GM19395 (cell line): Measurements from ENCODE around the gene FLT1.

Experiments used
- ATAC-seq: cut with Tn5 transposase; IDR thresholded peaks from one replicate; pipeline ENCODE4 v1.9.1; 2021; ENCODE audit warnings: mild to moderate bottlenecking, moderate library complexity; ENCODE audit not compliant: unreplicated experiment

The FLT1 gene

GRCh38 chr13:28494778-28495537 is at the start of gene FLT1:
Gene FLT1, minus strand, starts transcription at chr13:28495128. Its CDS starts 285 bp downstream, at chr13:28494843.
- no peak for ATAC-seq

GRCh38 chr13:28544026-28544425 is 49.1 kb upstream of the FLT1 start:
- no peak for ATAC-seq

GRCh38 chr13:28542804-28543203 is 47.9 kb upstream of the FLT1 start:
- no peak for ATAC-seq

GRCh38 chr13:28541966-28542365 is 47.0 kb upstream of the FLT1 start:
- ATAC-seq, result no peak

GRCh38 chr13:28540612-28541011 is 45.7 kb upstream of the FLT1 start:
- ATAC-seq, result no peak

- ATAC-seq, result no peak
Measured at GRCh38 chr13:28539625-28540286, 44.8 kb upstream of the FLT1 start.

GRCh38 chr13:28538932-28539331 is 44.0 kb upstream of the FLT1 start:
- no peak for ATAC-seq

- no peak for ATAC-seq
Measured at GRCh38 chr13:28537171-28537570, 42.2 kb upstream of the FLT1 start.

- ATAC-seq, result no peak
Measured at GRCh38 chr13:28536371-28536770, 41.4 kb upstream of the FLT1 start.

- no peak for ATAC-seq
Measured at GRCh38 chr13:28535734-28536133, 40.8 kb upstream of the FLT1 start.

- ATAC-seq, result no peak
Measured at GRCh38 chr13:28534801-28535200, 39.9 kb upstream of the FLT1 start.

- no peak for ATAC-seq
Measured at GRCh38 chr13:28534210-28534609, 39.3 kb upstream of the FLT1 start.

GRCh38 chr13:28533441-28534166 is 38.7 kb upstream of the FLT1 start:
- ATAC-seq, result no peak

GRCh38 chr13:28533125-28533436 is 38.2 kb upstream of the FLT1 start:
- ATAC-seq, result no peak

- no peak for ATAC-seq
Measured at GRCh38 chr13:28532388-28533124, 37.6 kb upstream of the FLT1 start.

- no peak for ATAC-seq
Measured at GRCh38 chr13:28531845-28532387, 37.0 kb upstream of the FLT1 start.

GRCh38 chr13:28531077-28531844 is 36.3 kb upstream of the FLT1 start:
- ATAC-seq, result no peak

GRCh38 chr13:28530729-28531076 is 35.8 kb upstream of the FLT1 start:
- no peak for ATAC-seq

- ATAC-seq, result no peak
Measured at GRCh38 chr13:28529836-28530235, 34.9 kb upstream of the FLT1 start.

- no peak for ATAC-seq
Measured at GRCh38 chr13:28528848-28529247, 33.9 kb upstream of the FLT1 start.
